GM21723 (cell line): ENCODE data around the gene ITIH2.
"Not testable (repeated sequence)": the region's sequence is repeated elsewhere in the genome, so short reads cannot be mapped to it uniquely, and the experiment has no call there.

Source experiments
- ATAC-seq: cut with Tn5 transposase; IDR thresholded peaks from one replicate; pipeline ENCODE4 v1.9.1; 2021; ENCODE audit warnings: mild to moderate bottlenecking, moderate library complexity; ENCODE audit not compliant: unreplicated experiment

ITIH2 gene

GRCh38 chr10:7703140-7703539 lies at the start of gene ITIH2:
Gene ITIH2, plus strand, starts transcription at chr10:7703316. Its CDS starts 119 bp downstream, at chr10:7703435.
- no peak for ATAC-seq

- not testable (repeated sequence) for ATAC-seq
Observed at GRCh38 chr10:7657079-7657478, 46.0 kb upstream of the ITIH2 start.

- ATAC-seq, result no peak
Observed at GRCh38 chr10:7657552-7657951, 45.6 kb upstream of the ITIH2 start.

GRCh38 chr10:7659560-7659959 lies 43.6 kb upstream of the ITIH2 start:
- no peak for ATAC-seq

- no peak for ATAC-seq
Observed at GRCh38 chr10:7662522-7662921, 40.6 kb upstream of the ITIH2 start.

GRCh38 chr10:7664707-7665106 lies 38.4 kb upstream of the ITIH2 start:
- ATAC-seq, result no peak

GRCh38 chr10:7665767-7666166 lies 37.3 kb upstream of the ITIH2 start:
- ATAC-seq, result no peak

- no peak for ATAC-seq
Observed at GRCh38 chr10:7666253-7667023, 36.7 kb upstream of the ITIH2 start, which contains the start of gene ITIH5. Gene ITIH5, minus strand, starts transcription at chr10:7666966. Its CDS starts 74 bp downstream, at chr10:7666892.

GRCh38 chr10:7667262-7668141 lies 35.6 kb upstream of the ITIH2 start:
- ATAC-seq, result no peak

GRCh38 chr10:7670157-7670556 lies 33.0 kb upstream of the ITIH2 start:
- ATAC-seq, result no peak

GRCh38 chr10:7672341-7673134 lies 30.6 kb upstream of the ITIH2 start:
- no peak for ATAC-seq

GRCh38 chr10:7679256-7679655 lies 23.9 kb upstream of the ITIH2 start:
- no peak for ATAC-seq

GRCh38 chr10:7680078-7680477 lies 23.0 kb upstream of the ITIH2 start:
- ATAC-seq, result not testable (repeated sequence)

- ATAC-seq, result no peak
Observed at GRCh38 chr10:7686351-7687171, 16.6 kb upstream of the ITIH2 start.

- ATAC-seq, result peak; percentile 98
Observed at GRCh38 chr10:7687228-7687907, 15.7 kb upstream of the ITIH2 start.

- no peak for ATAC-seq
Observed at GRCh38 chr10:7689591-7689990, 13.5 kb upstream of the ITIH2 start.

- not testable (repeated sequence) for ATAC-seq
Observed at GRCh38 chr10:7690885-7691597, 12.1 kb upstream of the ITIH2 start.

GRCh38 chr10:7692368-7692767 lies 10.7 kb upstream of the ITIH2 start:
- not testable (repeated sequence) for ATAC-seq

- not testable (repeated sequence) for ATAC-seq
Observed at GRCh38 chr10:7693194-7693593, 9.9 kb upstream of the ITIH2 start.
